NCI-H446 treated with DMSO at 0.1 percent for 48 hours (cell line): ENCODE measurements around the gene TCEA2.
A peak's percentile ranks its signal among the peaks of the same experiment; 100 is the strongest.

Experiments
- DNase-seq: peaks from one replicate; lab custom pipeline; 2025; lab: John Stamatoyannopoulos, UW

Gene TCEA2

DNA sequence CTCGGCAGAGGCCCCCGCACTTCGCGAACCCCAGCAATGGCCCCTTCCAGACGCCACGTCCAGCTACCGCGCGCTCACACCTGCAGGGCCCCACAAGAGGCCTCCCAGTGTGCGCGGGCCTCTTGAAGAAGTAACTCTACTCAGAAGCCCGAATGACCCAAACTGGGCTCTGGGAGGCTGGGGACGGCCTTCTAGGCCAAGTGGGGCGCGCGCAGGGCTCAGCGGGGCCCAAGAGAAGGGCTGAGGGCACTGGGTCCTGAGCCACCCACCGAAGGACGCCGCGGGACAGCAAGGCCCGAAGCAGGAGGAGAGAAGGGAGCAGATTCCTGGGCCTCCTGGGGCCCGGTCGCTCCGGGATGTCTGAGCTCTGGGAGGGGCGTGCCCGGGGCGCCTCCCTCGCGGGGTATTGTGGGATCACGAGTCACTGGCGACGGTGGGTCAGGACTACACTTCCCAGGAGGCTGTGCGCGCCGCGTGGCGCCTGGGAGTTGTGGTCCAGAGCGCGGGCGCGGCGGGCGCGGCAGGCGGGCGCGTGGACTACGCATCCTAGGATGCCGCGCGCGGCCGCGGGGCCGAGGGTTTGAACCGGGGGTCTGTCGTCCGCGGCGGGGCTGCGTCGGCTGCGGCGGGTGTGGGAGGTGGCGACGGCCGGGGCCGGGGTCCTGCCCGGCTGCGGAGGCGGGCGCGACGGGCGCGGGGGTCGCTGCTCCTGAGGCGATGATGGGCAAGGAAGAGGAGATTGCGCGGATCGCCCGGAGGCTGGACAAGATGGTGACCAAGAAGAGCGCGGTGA is at the start of gene TCEA2:
TCEA2 (plus strand) TSS at position 603 of the 793 bp plus-strand sequence; CDS start at position 718, 115 bp downstream.
- DNase-seq, result peak; percentile 89

DNA sequence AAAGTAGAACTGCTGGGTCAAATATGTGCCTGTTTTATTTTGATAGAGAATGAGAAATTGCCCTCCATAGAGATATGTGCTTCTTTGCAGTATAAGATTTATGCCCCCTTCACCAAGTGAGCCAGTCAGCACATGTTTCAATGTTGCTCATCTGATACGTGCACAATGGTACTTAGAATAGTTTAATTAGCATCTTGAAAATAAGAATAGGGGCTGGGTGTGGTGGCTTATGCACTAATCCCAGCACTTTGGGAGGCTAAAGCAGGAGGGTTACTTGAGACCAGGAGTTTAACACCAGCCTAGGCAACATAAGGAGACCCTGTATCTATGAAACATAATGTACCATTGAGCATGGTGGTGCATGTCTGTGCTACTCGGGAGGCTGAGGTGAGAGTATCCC is 47.4 kb upstream of the TCEA2 start:
- no peak for DNase-seq

DNA sequence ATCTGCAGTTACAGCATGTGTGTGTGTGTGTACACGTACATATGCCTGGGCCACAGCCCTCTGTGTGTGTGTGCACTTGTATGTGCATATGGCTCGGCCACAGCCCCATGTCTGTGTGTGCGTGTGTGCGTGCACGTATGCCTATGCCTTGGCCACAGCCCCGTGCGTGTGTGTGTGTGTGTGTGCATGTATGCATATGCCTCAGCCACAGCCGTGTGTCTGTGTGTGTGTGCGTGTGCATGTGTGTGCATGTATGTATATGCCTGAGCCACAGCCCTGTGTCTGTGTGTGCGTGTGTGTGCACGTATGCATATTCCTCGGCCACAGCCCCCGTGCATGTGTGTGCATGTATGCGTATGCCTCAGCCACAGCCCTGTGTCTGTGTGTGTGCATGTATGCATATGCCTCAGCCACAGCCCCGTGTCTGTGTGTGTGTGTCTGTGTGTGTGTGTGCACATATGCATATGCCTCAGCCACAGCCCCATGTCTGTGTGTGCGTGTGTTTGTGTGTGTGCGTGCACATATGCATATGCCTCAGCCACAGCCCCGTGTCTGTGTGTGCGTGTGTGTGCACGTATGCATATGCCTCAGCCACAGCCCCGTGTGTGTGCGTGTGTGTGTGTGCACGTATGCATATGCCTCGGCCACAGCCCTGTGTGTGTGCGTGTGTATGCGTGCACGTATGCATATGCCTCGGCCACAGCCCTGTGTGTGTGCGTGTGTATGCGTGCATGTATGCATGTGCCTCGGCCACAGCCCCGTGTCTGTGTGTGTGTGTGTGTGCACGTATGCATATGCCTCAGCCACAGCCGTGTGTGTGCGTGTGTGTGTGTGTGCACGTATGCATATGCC is 41.6 kb upstream of the TCEA2 start:
- no peak for DNase-seq

DNA sequence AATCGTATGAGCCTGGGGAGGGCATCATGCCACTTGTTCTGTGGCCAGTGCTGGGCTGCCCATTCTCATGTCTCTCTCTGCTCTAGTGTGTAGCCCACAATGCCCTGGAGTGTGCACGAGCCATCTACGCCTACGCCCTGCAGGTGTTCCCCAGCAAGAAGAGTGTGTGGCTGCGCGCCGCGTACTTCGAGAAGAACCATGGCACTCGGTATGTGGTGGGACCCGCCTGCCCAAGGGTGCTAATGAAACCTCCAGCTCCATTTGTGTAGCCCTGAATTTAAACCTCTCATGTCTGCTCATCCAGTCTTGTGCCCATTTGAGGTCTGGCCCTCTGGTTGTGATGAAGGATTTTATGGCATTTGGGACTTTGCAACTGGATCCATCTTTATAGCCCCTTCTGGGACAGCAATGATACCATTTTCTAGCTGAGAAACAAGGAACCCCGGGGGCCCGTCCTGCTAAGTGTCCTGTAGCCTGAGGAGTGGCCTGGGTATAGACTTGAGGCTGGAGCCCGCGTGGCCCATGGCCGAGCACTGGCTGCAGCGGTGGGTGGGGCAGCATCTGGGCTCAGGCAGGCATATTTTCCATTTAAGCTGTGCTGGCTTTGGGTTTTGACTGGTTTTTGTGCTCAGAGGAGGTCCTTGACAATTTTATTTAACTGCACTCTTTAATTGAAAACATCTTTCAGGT is 40.2 kb upstream of the TCEA2 start:
- DNase-seq, result no peak

DNA sequence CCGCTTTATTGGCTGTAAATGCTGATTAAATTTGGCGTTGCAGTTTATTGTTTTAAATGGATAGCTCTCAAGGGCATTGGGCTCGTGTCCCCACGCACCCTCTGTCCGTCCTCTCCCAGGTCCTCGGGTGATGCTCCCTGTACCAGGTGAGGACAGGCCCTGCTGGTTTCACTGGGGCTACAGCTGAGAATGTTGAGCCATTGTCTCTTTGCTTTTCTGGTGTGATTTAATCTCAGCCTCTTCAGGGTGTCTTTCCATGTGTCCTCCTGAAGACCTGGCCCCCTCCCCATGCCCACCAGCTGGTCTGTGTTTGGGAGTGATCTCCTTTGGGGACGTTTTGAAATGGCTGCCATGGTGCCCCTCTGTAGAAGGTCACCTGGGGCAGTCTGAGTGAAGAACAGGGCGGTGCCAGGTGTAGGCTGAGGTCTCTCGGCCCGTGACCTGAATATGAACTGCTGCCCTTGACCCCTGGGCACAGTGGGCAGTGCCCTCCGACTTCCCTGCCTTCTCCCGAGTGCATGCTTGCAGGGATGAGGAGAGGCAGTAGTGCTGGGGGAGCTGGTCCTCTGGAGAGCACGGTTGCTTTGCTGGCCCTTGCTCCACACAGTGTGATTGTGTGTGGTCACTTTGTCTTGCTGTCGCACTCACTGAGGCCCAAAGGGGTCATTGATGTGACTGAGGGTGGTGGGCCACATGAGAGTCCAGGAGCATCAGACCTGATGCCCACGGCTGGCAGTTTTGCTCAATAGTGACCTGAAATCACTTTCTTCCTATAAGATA is 39.4 kb upstream of the TCEA2 start:
- DNase-seq, result no peak

DNA sequence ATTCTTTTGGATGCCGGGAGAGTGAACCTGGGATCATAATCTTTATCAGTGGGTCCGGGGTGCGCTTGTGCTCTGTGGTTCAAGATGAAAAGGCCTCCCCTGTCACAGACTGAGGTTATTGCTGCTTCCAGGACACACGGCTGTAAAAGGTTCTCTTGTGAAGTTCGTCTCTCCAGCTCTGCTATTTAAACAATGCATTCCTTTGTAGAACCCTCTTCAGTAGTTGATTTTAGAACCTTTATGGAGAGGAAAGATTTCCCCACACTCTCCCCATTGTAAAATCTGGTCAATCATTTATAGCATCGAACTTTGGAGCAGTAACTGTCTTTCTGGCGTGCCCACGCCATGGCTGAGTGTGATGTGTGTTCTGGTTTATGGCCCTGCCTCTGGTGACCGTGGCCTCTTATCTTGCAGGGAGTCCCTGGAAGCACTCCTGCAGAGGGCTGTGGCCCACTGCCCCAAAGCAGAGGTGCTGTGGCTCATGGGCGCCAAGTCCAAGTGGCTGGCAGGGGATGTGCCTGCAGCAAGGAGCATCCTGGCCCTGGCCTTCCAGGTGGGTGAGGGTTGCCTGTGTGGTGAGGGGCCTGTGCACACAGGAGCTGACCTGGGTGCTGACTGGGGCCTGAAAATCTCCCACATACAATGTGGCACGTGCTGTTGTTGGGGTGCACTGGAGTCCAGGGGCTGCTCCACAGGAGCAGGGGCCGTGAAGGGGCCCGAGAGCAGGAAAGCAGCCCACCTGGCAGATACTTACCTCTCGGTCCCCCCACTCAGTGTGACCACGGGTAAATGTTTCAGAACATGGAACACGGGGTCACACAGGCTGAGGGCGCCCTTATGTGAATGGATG is 38.6 kb upstream of the TCEA2 start:
- no peak for DNase-seq

DNA sequence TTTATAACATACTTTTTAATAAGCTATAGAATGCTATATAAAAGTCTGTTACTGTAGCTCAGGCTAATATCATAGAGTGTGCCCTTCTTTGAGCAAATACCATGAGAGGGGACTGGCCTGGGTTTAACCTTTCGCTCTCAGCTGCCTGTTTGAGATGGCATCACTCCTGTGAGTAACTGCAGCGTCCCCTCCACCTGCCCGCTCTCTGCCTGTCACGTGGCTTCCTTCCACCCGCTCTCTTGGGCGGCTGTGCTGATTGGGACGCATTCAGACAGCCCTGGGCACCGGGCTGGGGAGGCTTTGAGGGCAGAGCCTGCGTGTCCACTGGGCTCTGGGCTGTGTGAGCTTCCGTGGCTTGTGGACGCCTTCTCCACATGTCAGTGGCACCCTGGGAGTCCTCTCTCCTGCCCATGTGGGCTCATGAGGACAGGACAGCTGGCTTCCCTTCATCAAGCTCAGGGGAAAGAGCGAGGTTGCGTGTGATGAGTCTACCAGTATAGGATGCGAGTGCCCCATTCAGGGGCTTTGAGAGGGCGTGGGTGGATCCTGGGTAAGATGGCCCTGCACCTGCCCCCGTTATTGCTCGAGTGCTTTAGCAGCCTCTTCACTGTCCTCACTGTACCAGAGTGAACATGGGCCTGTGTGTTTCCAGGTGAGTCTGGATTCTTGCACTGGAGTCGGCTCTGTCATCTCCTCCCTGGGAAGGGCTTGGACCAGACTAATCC is 37.7 kb upstream of the TCEA2 start:
- no peak for DNase-seq

DNA sequence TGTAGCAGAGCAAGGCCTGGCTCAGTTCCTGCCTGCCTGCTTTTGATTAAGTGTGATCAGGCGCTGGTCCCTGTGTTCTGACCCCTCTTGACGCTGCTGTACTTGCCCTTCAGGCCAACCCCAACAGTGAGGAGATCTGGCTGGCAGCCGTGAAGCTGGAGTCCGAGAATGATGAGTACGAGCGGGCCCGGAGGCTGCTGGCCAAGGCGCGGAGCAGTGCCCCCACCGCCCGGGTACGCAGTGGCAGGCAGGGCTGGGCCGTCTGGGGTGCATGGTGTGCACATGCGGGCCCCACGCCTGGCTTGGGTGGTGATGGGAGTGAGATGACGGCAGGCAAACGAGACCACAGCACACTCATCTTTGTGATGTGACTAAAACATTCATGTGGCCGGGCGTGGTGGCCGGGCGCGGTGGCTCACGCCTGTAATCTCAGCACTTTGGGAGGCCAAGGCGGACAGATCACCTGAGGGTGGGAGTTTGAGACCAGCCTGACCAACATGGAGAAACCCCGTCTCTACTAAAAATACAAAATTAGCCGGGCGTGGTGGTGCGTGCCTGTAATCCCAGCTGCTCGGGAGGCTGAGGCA is 37.1 kb upstream of the TCEA2 start:
- DNase-seq, result no peak

DNA sequence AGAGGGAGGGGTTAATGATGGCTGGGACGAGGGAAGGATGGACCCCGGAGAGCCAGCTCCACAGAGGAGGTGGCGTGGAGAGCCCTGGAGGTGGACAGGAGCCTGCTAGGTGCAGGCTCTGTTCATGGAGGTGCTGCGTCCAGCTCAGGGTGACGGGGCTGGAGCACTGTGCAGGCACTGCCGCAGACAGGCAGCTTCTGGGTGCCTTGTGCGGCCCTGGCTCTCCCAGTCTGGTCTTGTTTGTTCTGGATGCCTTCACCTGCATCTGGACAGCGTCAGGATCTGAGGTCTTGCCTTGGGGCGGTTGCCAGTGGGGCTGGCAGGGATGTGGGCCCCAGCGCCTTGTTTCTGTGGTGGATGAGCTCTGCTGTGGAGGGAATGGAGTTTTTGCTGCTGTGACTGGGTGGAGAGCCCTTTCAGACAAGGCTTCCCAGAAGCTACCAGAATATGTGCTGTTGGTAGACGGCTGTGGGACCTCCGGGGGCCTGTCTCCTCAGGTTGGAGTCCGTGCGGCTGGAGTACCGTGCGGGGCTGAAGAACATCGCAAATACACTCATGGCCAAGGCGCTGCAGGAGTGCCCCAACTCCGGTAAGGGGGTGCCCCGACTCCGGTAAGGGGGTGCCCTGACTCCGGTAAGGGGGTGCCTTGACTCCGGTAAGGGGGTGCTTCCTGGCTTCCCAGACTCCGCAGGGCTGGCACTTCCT is 34.9 kb upstream of the TCEA2 start:
- DNase-seq, result no peak

DNA sequence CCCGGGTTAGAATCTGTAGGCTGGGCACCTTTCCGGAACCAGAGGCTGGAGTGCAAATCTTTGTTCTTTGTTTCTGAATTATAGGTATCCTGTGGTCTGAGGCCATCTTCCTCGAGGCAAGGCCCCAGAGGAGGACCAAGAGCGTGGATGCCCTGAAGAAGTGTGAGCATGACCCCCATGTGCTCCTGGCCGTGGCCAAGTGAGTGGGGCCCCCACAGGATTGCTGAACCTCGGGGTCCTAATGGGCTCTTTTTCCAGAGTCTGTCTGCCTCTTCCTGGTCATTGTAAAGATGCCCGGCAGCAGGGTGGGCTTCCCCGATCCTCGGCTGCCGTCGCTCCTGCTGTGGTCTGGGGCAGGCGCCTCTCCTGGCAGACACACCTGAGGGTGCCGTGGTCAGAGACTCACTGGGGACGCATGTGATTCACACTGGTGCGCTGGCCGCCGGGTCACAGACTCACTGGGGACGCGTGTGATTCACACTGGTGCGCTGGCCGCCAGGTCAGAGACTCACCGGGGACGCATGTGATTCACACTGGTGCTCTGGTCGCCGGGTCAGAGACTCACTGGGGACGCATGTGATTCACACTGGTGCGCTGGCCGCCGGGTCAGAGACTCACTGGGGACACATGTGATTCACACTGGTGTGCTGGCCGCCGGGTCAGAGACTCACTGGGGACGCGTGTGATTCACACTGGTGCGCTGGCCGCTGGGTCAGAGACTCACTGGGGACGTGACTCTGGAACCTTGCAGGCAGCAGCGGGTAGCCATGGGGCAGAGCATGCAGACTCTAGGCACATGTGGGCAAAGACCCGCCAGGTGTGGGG is 33.5 kb upstream of the TCEA2 start:
- DNase-seq, result no peak

DNA sequence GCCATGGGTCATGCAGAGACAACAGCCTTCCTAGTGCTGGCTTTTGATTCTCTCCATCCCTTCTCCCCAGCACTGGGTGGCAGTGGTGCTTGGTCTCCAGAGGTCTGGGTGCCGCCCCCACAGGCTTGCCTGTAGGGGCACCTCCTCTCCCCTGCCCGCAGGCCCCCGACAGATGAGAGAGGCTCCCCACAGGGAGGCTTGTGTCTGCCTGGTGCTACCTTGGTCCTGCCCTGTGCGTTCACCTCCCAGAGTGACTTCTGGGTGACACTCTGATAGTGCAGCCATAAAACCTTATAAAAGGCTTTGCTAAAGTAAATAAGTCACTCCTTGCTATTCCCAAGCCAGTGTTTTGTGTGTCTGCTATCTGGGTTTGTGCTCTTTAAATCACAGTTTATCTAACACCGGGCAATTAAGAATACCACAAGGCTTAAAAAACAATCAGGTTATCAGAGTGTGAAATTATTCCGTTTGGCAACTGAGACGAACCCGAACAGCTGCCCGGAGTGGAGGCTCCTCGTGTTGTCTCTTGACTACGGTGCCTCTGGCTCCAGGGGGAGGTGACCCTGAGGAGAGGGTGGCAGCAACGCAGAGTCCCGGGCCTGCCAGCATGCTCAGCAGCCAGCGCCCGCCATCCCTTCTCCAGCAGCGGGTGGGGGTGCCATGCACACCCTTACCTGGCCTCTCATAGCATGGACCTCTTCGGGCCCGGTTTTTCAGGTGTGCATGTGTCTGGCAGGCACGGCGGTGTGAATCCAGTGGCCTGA is 32.4 kb upstream of the TCEA2 start:
- DNase-seq, result no peak

DNA sequence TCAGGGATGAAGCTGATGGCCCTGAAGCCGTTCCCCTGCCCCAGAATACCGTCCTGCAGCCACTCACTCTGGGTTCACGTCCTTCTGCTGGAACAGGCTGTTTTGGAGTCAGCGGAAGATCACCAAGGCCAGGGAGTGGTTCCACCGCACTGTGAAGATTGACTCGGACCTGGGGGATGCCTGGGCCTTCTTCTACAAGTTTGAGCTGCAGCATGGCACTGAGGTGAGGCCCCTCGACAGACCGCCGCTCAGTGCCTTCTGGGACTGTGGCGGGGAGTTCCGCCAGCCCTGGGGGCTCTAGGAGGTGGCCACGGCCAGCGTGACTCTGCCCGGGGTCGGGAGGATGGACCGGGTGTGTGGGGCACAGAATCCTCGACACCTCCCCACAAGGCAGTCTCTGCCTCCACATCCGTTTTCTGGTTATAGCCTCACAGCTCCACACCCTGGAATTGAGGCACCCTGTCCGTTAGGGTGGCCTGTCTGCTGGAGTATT is 31.1 kb upstream of the TCEA2 start:
- DNase-seq, result no peak

DNA sequence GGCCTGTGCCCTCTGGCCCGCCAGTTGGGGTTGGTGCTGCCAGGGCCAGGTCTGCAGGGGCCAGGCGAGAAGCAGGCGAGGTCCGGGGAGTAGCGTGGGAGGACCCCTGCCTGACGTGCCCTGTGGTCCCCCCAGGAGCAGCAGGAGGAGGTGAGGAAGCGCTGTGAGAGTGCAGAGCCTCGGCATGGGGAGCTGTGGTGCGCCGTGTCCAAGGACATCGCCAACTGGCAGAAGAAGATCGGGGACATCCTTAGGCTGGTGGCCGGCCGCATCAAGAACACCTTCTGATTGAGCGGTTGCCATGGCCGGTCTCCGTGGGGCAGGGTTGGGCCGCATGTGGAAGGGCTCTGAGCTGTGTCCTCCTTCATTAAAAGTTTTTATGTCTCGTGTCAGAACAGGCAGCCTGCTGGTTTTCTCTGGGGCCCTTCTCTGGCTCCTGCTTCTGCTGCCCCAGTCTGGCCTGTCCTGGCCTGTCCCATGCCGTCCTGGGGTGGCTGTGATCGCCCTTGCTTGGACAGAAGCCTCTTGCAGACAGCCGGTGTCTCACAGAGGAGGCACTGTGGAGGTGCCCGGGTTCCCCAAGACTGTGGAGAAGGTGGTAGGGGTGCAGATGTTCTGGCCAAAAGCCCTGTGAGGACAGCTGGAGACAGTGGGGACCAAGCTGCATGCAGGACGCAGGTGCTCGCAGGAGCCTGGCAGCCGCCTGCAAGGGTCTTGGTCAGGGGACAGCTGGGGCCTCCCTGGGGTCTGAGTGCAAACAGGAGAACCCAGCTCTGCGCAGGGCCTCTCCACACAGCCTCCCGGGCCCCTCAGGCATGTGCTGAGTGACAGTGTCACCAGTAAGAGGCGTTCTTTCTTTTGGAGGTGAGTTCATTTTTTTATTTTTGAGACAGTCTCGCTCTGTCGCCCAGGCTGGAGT is 30.0 kb upstream of the TCEA2 start:
- DNase-seq, result no peak

DNA sequence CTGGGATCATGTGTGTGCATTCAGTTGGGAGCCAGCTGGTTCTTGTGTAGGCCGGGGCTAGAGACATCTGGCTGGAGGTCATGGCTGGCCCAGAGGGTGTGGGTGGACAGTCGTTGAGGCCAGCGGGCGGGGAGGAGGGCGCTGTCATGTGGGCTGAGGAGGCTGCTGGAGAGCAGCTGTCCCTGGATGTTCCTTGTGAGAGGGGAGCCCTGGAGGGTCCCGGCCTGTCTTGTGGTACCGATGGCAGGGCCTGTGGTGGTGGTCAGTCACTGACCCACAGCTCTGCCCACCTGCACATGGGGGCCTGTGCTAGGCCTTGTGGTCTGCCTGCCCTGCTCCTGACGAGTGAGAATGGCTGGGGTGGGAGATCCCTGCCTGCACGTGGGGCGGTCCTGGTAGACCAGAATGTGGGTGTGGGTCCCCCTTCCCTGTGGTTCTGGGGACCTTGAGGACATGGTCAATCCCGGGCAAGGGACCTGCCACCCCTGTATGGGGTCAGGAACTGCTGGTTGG is 29.0 kb upstream of the TCEA2 start:
- no peak for DNase-seq

DNA sequence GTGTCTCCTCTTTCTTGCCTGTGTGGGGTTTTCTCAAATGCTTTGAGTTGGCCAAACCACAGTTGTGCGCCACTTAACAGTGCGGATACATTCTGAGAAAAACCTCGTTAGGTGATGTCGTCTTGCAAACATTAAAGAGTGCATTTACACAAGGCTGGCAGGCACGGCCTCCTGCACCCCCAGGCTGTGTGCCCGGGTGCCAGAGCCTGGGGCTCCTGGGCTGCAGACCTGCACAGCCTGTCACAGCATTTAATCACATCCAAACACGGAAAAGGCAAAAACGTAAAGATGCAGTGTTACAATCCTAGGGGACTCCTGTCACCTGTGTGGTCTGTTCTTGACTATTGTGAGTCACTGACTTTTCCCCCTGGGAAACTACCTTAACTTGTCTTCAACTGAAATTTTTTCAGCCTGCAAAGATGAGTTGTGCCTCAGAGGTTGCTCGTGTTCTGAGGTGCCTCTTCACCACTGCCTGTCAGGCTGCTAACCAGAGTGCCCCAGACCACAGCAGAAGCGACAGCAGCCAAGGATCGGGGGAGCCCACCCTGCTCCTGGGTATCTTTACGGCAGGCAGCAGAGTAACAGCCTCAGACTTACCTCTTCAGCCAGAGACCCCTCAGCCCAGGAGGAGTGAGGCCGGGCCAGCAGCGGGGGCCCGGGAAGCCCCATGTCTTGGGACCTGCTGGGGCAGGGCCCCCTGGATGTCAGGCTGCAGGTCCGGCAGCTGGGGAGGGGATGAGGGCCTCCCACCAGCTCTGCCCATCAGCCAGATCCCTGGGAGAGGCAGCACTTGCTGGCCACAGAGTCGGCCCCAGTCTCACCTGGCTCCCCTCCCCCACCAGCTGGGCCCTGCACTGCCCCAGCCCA is 27.7 kb upstream of the TCEA2 start:
- DNase-seq, result no peak
